CD14-positive monocyte (primary cell): ENCODE measurements around the gene ATG10. TPM values are rescaled to one million over a fixed set of nuclear protein-coding genes. Genes with fewer than 3 reads are reported as not detected.
"Not testable (repeated sequence)": the region's sequence is repeated elsewhere in the genome, so short reads cannot be mapped to it uniquely, and the experiment has no call there.

Source experiments
- DNase-seq, 3 donors: peaks; one replicate each; pipeline ENCODE4 v3.0.0-alpha.2; 2011 to 2022
- H2AFZ ChIP-seq: 2 replicates; pipeline ENCODE4 v1.6.0; 2012; ENCODE audit warnings: mild to moderate bottlenecking, low read depth, low read length, inconsistent platforms; ENCODE audit not compliant: insufficient read depth, poor library complexity, severe bottlenecking
- H3K27ac ChIP-seq, 2 donors: 1 replicate in 1 of 2; 2 replicates in 1 of 2; pipeline ENCODE4 v1.5.1; 2012 to 2013; ENCODE audit warnings: low read length in 2 of 2, control low read depth in 1 of 2, inconsistent platforms in 1 of 2, low read depth in 1 of 2, mild to moderate bottlenecking in 1 of 2
- H3K27me3 ChIP-seq, 2 donors: one replicate each; pipeline versions ENCODE4 v1.6.0 to v1.6.1; 2011 to 2013; ENCODE audit warnings: low read length in 2 of 2; ENCODE audit not compliant: control insufficient read depth in 2 of 2, insufficient read depth in 2 of 2
- H3K36me3 ChIP-seq, 2 donors: replicated peaks in 1 of 2; 1 replicate in 1 of 2; 2 replicates in 1 of 2; pipeline versions ENCODE4 v1.5.1 to v1.6.1; 2012 to 2013; ENCODE audit warnings: low read length in 2 of 2, control low read depth in 1 of 2, inconsistent platforms in 1 of 2, mild to moderate bottlenecking in 1 of 2; ENCODE audit not compliant: insufficient read depth in 2 of 2, control insufficient read depth in 1 of 2
- H3K4me1 ChIP-seq, 2 donors: 1 replicate in 1 of 2; 2 replicates in 1 of 2; pipeline versions ENCODE4 v1.5.1 to v1.6.1; 2012 to 2013; ENCODE audit warnings: low read length in 2 of 2, control low read depth in 1 of 2, inconsistent platforms in 1 of 2, mild to moderate bottlenecking in 1 of 2, moderate library complexity in 1 of 2; ENCODE audit not compliant: insufficient read depth in 2 of 2, control insufficient read depth in 1 of 2
- H3K4me2 ChIP-seq: replicated peaks from 2 replicates; pipeline ENCODE3; 2012; ENCODE audit warnings: low read length, moderate library complexity, mild to moderate bottlenecking; ENCODE audit not compliant: poor library complexity, severe bottlenecking; ENCODE audit errors: extremely low read depth
- H3K4me3 ChIP-seq, 3 experiments: fragments of 200-600 bp in 1 of 3; sonication (generic) in 1 of 3; replicated peaks in 1 of 3; 1 replicate in 2 of 3; 2 replicates in 1 of 3; pipeline ENCODE4 v1.5.1; 2011 to 2013; ENCODE audit warnings: low read length in 3 of 3, mild to moderate bottlenecking in 3 of 3, control low read depth in 2 of 3, low read depth in 2 of 3, inconsistent platforms in 1 of 3, moderate library complexity in 1 of 3
- H3K79me2 ChIP-seq: 2 replicates; pipeline ENCODE4 v1.6.0; 2012; ENCODE audit warnings: mild to moderate bottlenecking, control low read depth, inconsistent platforms, low read length, moderate library complexity; ENCODE audit not compliant: insufficient read depth
- H3K9ac ChIP-seq: 2 replicates; pipeline ENCODE4 v1.6.0; 2017; ENCODE audit warnings: low read length, mild to moderate bottlenecking; ENCODE audit not compliant: insufficient read depth, poor library complexity, severe bottlenecking
- H3K9me3 ChIP-seq, 2 donors: replicated peaks in 1 of 2; 1 replicate in 1 of 2; 2 replicates in 1 of 2; pipeline versions ENCODE4 v1.5.1 to v1.6.1; 2012 to 2013; ENCODE audit warnings: low read length in 2 of 2, control low read depth in 1 of 2; ENCODE audit not compliant: control insufficient read depth in 1 of 2, insufficient read depth in 1 of 2
- H4K20me1 ChIP-seq: 2 replicates; pipeline ENCODE4 v1.6.0; 2012; ENCODE audit warnings: mild to moderate bottlenecking, low read length, control low read depth, moderate library complexity; ENCODE audit not compliant: insufficient read depth
- H3K27ac Mint-ChIP-seq, 7 donors: one replicate each; pipeline ENCODE4 v1.8.0; 2020; ENCODE audit warnings: mild to moderate bottlenecking in 7 of 7, mixed read lengths in 7 of 7, moderate library complexity in 6 of 7, inconsistent platforms in 2 of 7
- H3K27me3 Mint-ChIP-seq, 3 donors: one replicate each; pipeline ENCODE4 v1.8.0; 2021 to 2022; ENCODE audit warnings: low read depth in 3 of 3, mild to moderate bottlenecking in 3 of 3, mixed read lengths in 3 of 3, moderate library complexity in 3 of 3, inconsistent platforms in 1 of 3
- H3K36me3 Mint-ChIP-seq, 2 donors: one replicate each; pipeline ENCODE4 v1.8.0; 2020; ENCODE audit warnings: mixed read lengths in 2 of 2, inconsistent platforms in 1 of 2, mild to moderate bottlenecking in 1 of 2
- H3K4me1 Mint-ChIP-seq: one replicate; pipeline ENCODE4 v1.8.0; 2020; ENCODE audit warnings: mild to moderate bottlenecking, mixed read lengths
- H3K4me3 Mint-ChIP-seq, 2 donors: one replicate each; pipeline ENCODE4 v1.8.0; 2020; ENCODE audit warnings: mild to moderate bottlenecking in 2 of 2, mixed read lengths in 2 of 2, moderate library complexity in 1 of 2
- H3K9me3 Mint-ChIP-seq, 7 donors: one replicate each; pipeline ENCODE4 v1.8.0; 2020 to 2022; ENCODE audit warnings: mixed read lengths in 7 of 7, mild to moderate bottlenecking in 6 of 7, moderate library complexity in 6 of 7, inconsistent platforms in 2 of 7
- CTCF ChIP-seq: fragments of 200-600 bp; IDR thresholded peaks from one replicate; pipeline ENCODE4 v1.8.0; 2022; ENCODE audit warnings: antibody characterized with exemption, mild to moderate bottlenecking
- WGBS: methylation state at CpG from one replicate; pipeline ENCODE4 v1.1.5; 2013; ENCODE audit warnings: missing lambda C conversion rate; ENCODE audit not compliant: insufficient coverage; 5-methylcytosine and 5-hydroxymethylcytosine counted together
- intact Hi-C, 2 donors: fragments of 100-400 bp; cut with micrococcal nuclease; formaldehyde crosslinking; loops; one replicate each; pipeline versions ENCODE4 v1.15.0 to v1.15.1; 2023
- polyA plus RNA-seq, 3 donors: library from polyadenylated mRNA; depleted of rRNA in 1 of 3; unstranded in 2 of 3; stranded (reverse) in 1 of 3; fragments of 300-500 nt in 2 of 3; fragments of >200 nt in 1 of 3; fragmentation: Illumina TruSeq in 2 of 3; gene quantifications; 1 replicate in 2 of 3; 2 replicates in 1 of 3; pipeline ENCODE4 v1.2.3, GENCODE V29; 2012 to 2021

The ATG10 gene
- polyA plus RNA-seq, 3 donors: 2.1 to 7.9 (median 5.6) TPM

DNA sequence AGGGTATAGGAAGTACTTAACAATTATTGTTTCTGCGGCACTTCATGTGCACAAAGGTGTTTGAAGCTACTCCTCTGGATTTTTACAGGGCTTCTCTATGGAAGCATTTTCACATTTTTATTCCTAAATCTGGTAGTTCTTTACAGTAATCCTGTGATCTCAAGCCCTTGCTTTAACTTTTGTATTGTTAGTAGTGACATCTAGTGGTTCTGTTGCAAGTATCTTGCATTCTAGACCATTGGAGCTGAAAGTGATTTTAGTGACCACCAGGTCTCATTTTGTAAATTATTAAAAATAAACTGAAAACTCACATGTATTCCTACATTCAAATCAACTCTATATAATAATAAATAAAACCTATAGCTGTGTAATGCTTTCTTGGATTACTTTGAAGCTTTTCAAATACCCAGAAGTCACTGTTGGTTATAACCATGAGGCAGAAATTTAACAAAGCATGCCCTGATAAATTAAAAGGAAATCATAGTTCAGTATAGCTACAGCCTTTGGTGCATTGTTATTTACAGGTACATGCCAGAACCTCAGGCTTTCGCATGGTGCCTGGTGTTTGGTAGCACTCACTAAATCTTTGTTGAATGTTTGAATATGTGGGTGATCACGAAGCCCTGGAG, 287.5 kb downstream of the ATG10 start:
- WGBS: 100% methylated on average over 2 of the region's 3 CpGs

GRCh38 chr5:82265047-82265446, 293.2 kb downstream of the ATG10 start:
- intact Hi-C loops: no loop called here
- Histone ChIP-seq H3K9me3 (peaks cover 10% of the 10 kb centered on the region in 2 donors), H3K4me3 (no peak overlapping the region), H3K9ac (no peak overlapping the region), H2AFZ (no peak overlapping the region), H3K4me1 (no peaks in the 10 kb centered on the region), H4K20me1 (no peaks in the 10 kb centered on the region), H3K4me2 (no peak overlapping the region), H3K36me3 (no peaks in the 10 kb centered on the region), H3K27ac (no peak overlapping the region), H3K27me3 (no peaks in the 10 kb centered on the region), H3K79me2 (no peaks in the 10 kb centered on the region)
- WGBS: no CpG with 5 or more reads among the region's 4 CpGs
- no peak overlapping the region for H3K27ac Mint-ChIP-seq
- peaks cover 14 to 26% (median 20%) of the 10 kb centered on the region in 7 donors for H3K9me3 Mint-ChIP-seq
- no peaks in the 10 kb centered on the region for H3K27me3 Mint-ChIP-seq
- peaks cover 5 to 13% of the 10 kb centered on the region in 2 donors for H3K36me3 Mint-ChIP-seq
- no peak for TF ChIP-seq CTCF
- H3K4me1 Mint-ChIP-seq: no peaks in the 10 kb centered on the region
- no peak overlapping the region for H3K4me3 Mint-ChIP-seq
- no peak for DNase-seq

More for the DNA sequence above, 287.5 kb downstream of the ATG10 start:
- Histone ChIP-seq H3K9ac (no peak overlapping the region), H4K20me1 (no peaks in the 10 kb centered on the region), H3K4me3 (no peak overlapping the region), H3K79me2 (no peaks in the 10 kb centered on the region), H2AFZ (no peak overlapping the region), H3K4me1 (no peaks in the 10 kb centered on the region), H3K4me2 (no peak overlapping the region), H3K27me3 (no peaks in the 10 kb centered on the region), H3K9me3 (no peaks in the 10 kb centered on the region), H3K27ac (no peak overlapping the region), H3K36me3 (peaks cover 0 to 1% of the 10 kb centered on the region in 2 donors)
- Mint-ChIP-seq H3K9me3 (no peaks in the 10 kb centered on the region), H3K27me3 (no peaks in the 10 kb centered on the region), H3K4me3 (no peak overlapping the region), H3K36me3 (peaks cover 2 to 12% of the 10 kb centered on the region in 2 donors), H3K27ac (peak overlapping the region in 2 of 7 donors; percentile 6 to 35), H3K4me1 (peaks cover 7% of the 10 kb centered on the region)
- no peak for DNase-seq
- peak; percentile 17 for TF ChIP-seq CTCF
- intact Hi-C loops: no loop called here

DNA sequence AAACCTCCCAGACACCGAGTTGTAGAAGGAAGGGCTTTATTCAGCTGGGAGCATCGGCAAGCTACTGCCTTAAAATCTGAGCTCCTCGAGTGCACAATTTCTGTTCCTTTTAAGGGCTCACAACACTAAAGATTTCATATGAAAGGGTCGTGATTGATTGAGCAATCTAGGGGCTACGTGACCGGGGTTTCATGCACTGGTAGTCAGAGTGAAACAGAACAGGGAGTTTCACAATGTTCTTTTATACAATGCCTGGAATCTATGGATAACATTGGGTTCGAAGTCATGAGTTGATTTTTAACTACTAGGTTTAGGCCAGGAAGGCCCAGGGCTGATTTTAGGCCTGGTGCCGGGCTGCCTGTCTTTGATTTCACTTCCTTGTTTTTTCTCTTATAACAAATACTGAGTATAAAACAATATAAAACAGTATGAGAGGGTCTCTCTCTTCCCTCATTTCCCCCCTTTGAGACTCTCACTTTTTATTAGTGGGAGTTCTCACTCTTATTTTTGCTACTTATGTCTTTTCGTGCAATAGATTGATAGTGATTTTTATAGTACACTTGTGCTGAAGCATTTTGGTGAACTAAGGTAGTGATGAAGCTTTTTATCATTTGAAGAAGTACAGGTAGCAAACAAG, 295.6 kb downstream of the ATG10 start:
- H3K27ac Mint-ChIP-seq, intact Hi-C loops, H3K4me3 ChIP-seq, DNase-seq, H3K27me3 ChIP-seq, H3K4me1 ChIP-seq, H3K27ac ChIP-seq, H3K4me3 Mint-ChIP-seq, H4K20me1 ChIP-seq, H3K27me3 Mint-ChIP-seq, H3K36me3 ChIP-seq, H3K79me2 ChIP-seq, H2AFZ ChIP-seq, H3K9ac ChIP-seq, H3K4me1 Mint-ChIP-seq, H3K4me2 ChIP-seq: not testable (repeated sequence)
- H3K9me3 ChIP-seq: peaks cover 10% of the 10 kb centered on the region in 2 donors
- Mint-ChIP-seq H3K36me3 (peaks cover 6 to 19% of the 10 kb centered on the region in 2 donors), H3K9me3 (peaks cover 14 to 30% (median 20%) of the 10 kb centered on the region in 7 donors)
- WGBS: 65% methylated on average over 4 of the region's 9 CpGs
